DOHH2 (cell line): ENCODE measurements around the gene OMP.

Source experiments
- H3F3A ChIP-seq: fragments of 200-600 bp; sonication (generic), shearing (Covaris generic); 2 replicates; pipeline ENCODE4 v1.6.0; 2016; ENCODE audit warnings: antibody characterized with exemption, mild to moderate bottlenecking; ENCODE audit not compliant: control insufficient read depth, insufficient read depth
- H3K27ac ChIP-seq: fragments of 200-600 bp; sonication (generic); 2 replicates; pipeline ENCODE4 v1.5.1; 2014; ENCODE audit warnings: low read depth, mild to moderate bottlenecking, low read length, moderate library complexity
- H3K27me3 ChIP-seq: fragments of 200-600 bp; sonication (generic); 2 replicates; pipeline ENCODE4 v1.6.1; 2014; ENCODE audit warnings: mild to moderate bottlenecking, low read length, mixed read lengths; ENCODE audit not compliant: control insufficient read depth
- H3K36me3 ChIP-seq: fragments of 200-600 bp; sonication (generic); 2 replicates; pipeline ENCODE4 v1.6.1; 2014; ENCODE audit warnings: mild to moderate bottlenecking, low read length, moderate library complexity, mixed read lengths; ENCODE audit not compliant: control insufficient read depth
- H3K4me1 ChIP-seq: fragments of 200-600 bp; sonication (generic); 2 replicates; pipeline ENCODE4 v1.6.1; 2014; ENCODE audit warnings: mild to moderate bottlenecking, low read length, mixed read lengths; ENCODE audit not compliant: control insufficient read depth
- H3K4me2 ChIP-seq: fragments of 200-600 bp; sonication (generic); 2 replicates; pipeline ENCODE4 v1.6.0; 2014; ENCODE audit warnings: mild to moderate bottlenecking, low read length, moderate library complexity
- H3K4me3 ChIP-seq: fragments of 200-600 bp; sonication (generic); 2 replicates; pipeline ENCODE4 v1.5.1; 2014; ENCODE audit warnings: mild to moderate bottlenecking, low read length, mixed read lengths
- H3K79me2 ChIP-seq: fragments of 200-600 bp; sonication (generic); 2 replicates; pipeline ENCODE4 v1.6.1; 2014; ENCODE audit warnings: mild to moderate bottlenecking, low read length, mixed read lengths; ENCODE audit not compliant: control insufficient read depth
- H3K9me2 ChIP-seq: fragments of 200-600 bp; sonication (generic); replicated peaks from 2 replicates; pipeline ENCODE4 v1.6.1; 2014; ENCODE audit warnings: mild to moderate bottlenecking, low read length, mixed read lengths; ENCODE audit not compliant: control insufficient read depth
- H3K9me3 ChIP-seq: fragments of 200-600 bp; sonication (generic); 2 replicates; pipeline ENCODE4 v1.6.1; 2014; ENCODE audit warnings: antibody characterized with exemption, low read length, mixed read lengths; ENCODE audit not compliant: control insufficient read depth, insufficient read depth
- H4K20me1 ChIP-seq: fragments of 200-600 bp; sonication (generic); 2 replicates; pipeline ENCODE4 v1.6.0; 2014; ENCODE audit warnings: low read depth, mild to moderate bottlenecking, antibody characterized with exemption, low read length, moderate library complexity; ENCODE audit not compliant: control insufficient read depth, insufficient read depth
- CTCF ChIP-seq: fragments of 200-600 bp; sonication (generic); IDR thresholded peaks from one replicate; pipeline ENCODE4 v1.5.1; 2014; ENCODE audit warnings: antibody characterized with exemption, mild to moderate bottlenecking, low read depth, low read length; ENCODE audit not compliant: poor library complexity, severe bottlenecking
- EZH2phosphoT487 ChIP-seq: fragments of 200-600 bp; sonication (generic); IDR thresholded peaks from 2 replicates; pipeline ENCODE4 v1.6.1; 2017; ENCODE audit warnings: borderline replicate concordance, mild to moderate bottlenecking, antibody characterized with exemption, low read length, moderate library complexity, mixed read lengths

Gene OMP

GRCh38 chr11:77142091-77142975 lies 39.7 kb downstream of the OMP start:
- H3K4me3 ChIP-seq, result no peak overlapping the region
- H3K9me3 ChIP-seq, result no peaks in the 10 kb centered on the region
- H3K36me3 ChIP-seq, result no peaks in the 10 kb centered on the region
- H3K4me1 ChIP-seq, result no peaks in the 10 kb centered on the region
- no peaks in the 10 kb centered on the region for H3K79me2 ChIP-seq
- H4K20me1 ChIP-seq, result no peaks in the 10 kb centered on the region
- no peak overlapping the region for H3K4me2 ChIP-seq
- H3F3A ChIP-seq, result no peaks in the 10 kb centered on the region
- H3K9me2 ChIP-seq, result no peaks in the 10 kb centered on the region
- TF ChIP-seq CTCF (no peak), EZH2phosphoT487 (no peak)
- peaks cover 2% of the 10 kb centered on the region; the same call in 1 of the 2 replicates for H3K27me3 ChIP-seq
- H3K27ac ChIP-seq, result no peak overlapping the region

- H3K9me3 ChIP-seq, result no peaks in the 10 kb centered on the region
- H3K27me3 ChIP-seq, result peaks cover 6% of the 10 kb centered on the region; the same call in 1 of the 2 replicates
- H3K4me3 ChIP-seq, result no peak overlapping the region
- H3K27ac ChIP-seq, result no peak overlapping the region
- no peaks in the 10 kb centered on the region for H3K36me3 ChIP-seq
- TF ChIP-seq CTCF, result no peak
- no peak for TF ChIP-seq EZH2phosphoT487
- no peaks in the 10 kb centered on the region for H3F3A ChIP-seq
- H3K9me2 ChIP-seq, result no peaks in the 10 kb centered on the region
- H3K4me2 ChIP-seq, result no peak overlapping the region
- no peaks in the 10 kb centered on the region for H4K20me1 ChIP-seq
- no peaks in the 10 kb centered on the region for H3K79me2 ChIP-seq
- H3K4me1 ChIP-seq, result no peaks in the 10 kb centered on the region
Observed at GRCh38 chr11:77143405-77144020, 40.9 kb downstream of the OMP start.

GRCh38 chr11:77144196-77144856 lies 41.7 kb downstream of the OMP start:
- Histone ChIP-seq H3K4me3 (no peak overlapping the region), H3K9me3 (no peaks in the 10 kb centered on the region), H3K36me3 (no peaks in the 10 kb centered on the region), H3F3A (no peaks in the 10 kb centered on the region), H3K4me1 (no peaks in the 10 kb centered on the region), H3K27me3 (peaks cover 6% of the 10 kb centered on the region; the same call in 1 of the 2 replicates), H3K4me2 (no peak overlapping the region), H3K9me2 (no peaks in the 10 kb centered on the region), H4K20me1 (no peaks in the 10 kb centered on the region), H3K27ac (no peak overlapping the region), H3K79me2 (no peaks in the 10 kb centered on the region)
- TF ChIP-seq EZH2phosphoT487, result no peak
- no peak for TF ChIP-seq CTCF
